GM12891 (cell line): Measurements from ENCODE around the gene ZSCAN12.

Experiments
- PAX5 ChIP-seq: IDR thresholded peaks from 2 replicates; pipeline ENCODE4 v1.6.1; 2011; ENCODE audit warnings: low read length, moderate library complexity, mild to moderate bottlenecking; ENCODE audit not compliant: insufficient read depth, severe bottlenecking
- POLR2A ChIP-seq: IDR thresholded peaks from 2 replicates; pipeline ENCODE4 v1.6.1; 2011; ENCODE audit warnings: low read depth, low read length, control low read depth
- POLR2AphosphoS5 ChIP-seq: IDR thresholded peaks from 2 replicates; pipeline ENCODE4 v1.6.1; 2011; ENCODE audit warnings: low read depth, low read length, control low read depth
- POU2F2 ChIP-seq: IDR thresholded peaks from 2 replicates; pipeline ENCODE4 v1.6.1; 2011; ENCODE audit warnings: low read depth, mild to moderate bottlenecking, control low read depth, low read length, moderate library complexity
- SPI1 ChIP-seq: IDR thresholded peaks from 2 replicates; pipeline ENCODE4 v1.6.1; 2011; ENCODE audit warnings: low read depth, low read length, control low read depth
- TAF1 ChIP-seq: IDR thresholded peaks from 2 replicates; pipeline ENCODE4 v1.6.1; 2011; ENCODE audit warnings: low read depth, low read length, control low read depth

- TF ChIP-seq POLR2A (no peak), POLR2AphosphoS5 (no peak), TAF1 (no peak), PAX5 (no peak), SPI1 (peak; percentile 40; the same call in 1 of the 2 replicates), POU2F2 (no peak)
Measured at GRCh38 chr6:28337121-28337520, 62.4 kb downstream of the ZSCAN12 start.
